K562 (cell line): ENCODE data around the gene KBTBD4. TPM values are rescaled to one million over a fixed set of nuclear protein-coding genes. Genes with fewer than 3 reads are reported as not detected.

Source experiments
- BMI1 ChIP-seq: fragments of 150-350 bp; IDR thresholded peaks from 2 replicates; pipeline ENCODE4 v1.6.1; 2014; ENCODE audit warnings: low read length
- EWSR1 ChIP-seq: fragments of 450-650 bp; IDR thresholded peaks from 2 replicates; pipeline ENCODE4 v1.6.1; 2018; ENCODE audit warnings: borderline replicate concordance, mild to moderate bottlenecking, low read depth, moderate library complexity; ENCODE audit not compliant: partially characterized antibody
- MTA3 ChIP-seq: fragments of 450-650 bp; formaldehyde crosslinking; IDR thresholded peaks from 2 replicates; pipeline ENCODE4 v1.6.1; 2017; ENCODE audit warnings: mild to moderate bottlenecking, borderline replicate concordance
- PTBP1 ChIP-seq: fragments of 200-400 bp; formaldehyde crosslinking; IDR thresholded peaks from 2 replicates; pipeline ENCODE4 v1.6.1; 2017; ENCODE audit warnings: low read depth, low read length
- TAF9B ChIP-seq: fragments of 450-650 bp; IDR thresholded peaks from 2 replicates; pipeline ENCODE4 v1.6.1; 2018; ENCODE audit warnings: mild to moderate bottlenecking; ENCODE audit not compliant: partially characterized antibody
- ZNF696 ChIP-seq: fragments of 250-450 bp; sonication (Bioruptor Pico); conservative IDR thresholded peaks from 2 replicates; pipeline ENCODE4 v1.4.0; 2020; ENCODE audit warnings: mild to moderate bottlenecking, moderate library complexity
- polyA plus RNA-seq, 8 experiments: library from polyadenylated mRNA; depleted of rRNA in 4 of 8; stranded (reverse) in 5 of 8; unstranded in 3 of 8; fragments of >200 nt; fragmentation: Nextera tagmentation in 2 of 8; fragmentation: Illumina TruSeq in 1 of 8; extraction: Ambion mirVana in 2 of 8; extraction: Trizol in 1 of 8; gene quantifications; 2 replicates each; pipeline versions ENCODE4 v1.2.1 to v1.2.3, GENCODE V29; 2011 to 2014; ENCODE audit warnings: inconsistent platforms in 1 of 8, missing spikeins in 1 of 8
- total RNA-seq, 7 experiments: library from RNA; depleted of rRNA in 6 of 7; stranded (reverse); fragments of >200 nt in 6 of 7; fragmentation: Illumina TruSeq in 2 of 7; extraction: Trizol in 2 of 7; gene quantifications; 2 replicates each; pipeline versions ENCODE4 v1.2.1 to v1.2.3, GENCODE V29; 2011 to 2021; ENCODE audit warnings: low replicate concordance in 1 of 7
- TF ChIP-seq, protein P1 (sequence below), 3 experiments: IDR thresholded peaks in 2 of 3; conservative IDR thresholded peaks in 1 of 3; 2 replicates each; pipeline ENCODE4 v1.5.1; 2011 to 2012; ENCODE audit warnings: low read length in 3 of 3, mild to moderate bottlenecking in 3 of 3, control low read depth in 2 of 3, improper control_type of control experiment in 1 of 3, inconsistent platforms in 1 of 3, low read depth in 1 of 3, mixed read lengths in 1 of 3, moderate library complexity in 1 of 3; ENCODE audit not compliant: insufficient read depth in 2 of 3
- TF ChIP-seq, protein P2 (sequence below): fragments of 250-450 bp; sonication (Bioruptor Pico); IDR thresholded peaks from 2 replicates; pipeline ENCODE4 v1.5.0; 2022; ENCODE audit warnings: mild to moderate bottlenecking
- TF ChIP-seq, protein P3 (sequence below): fragments of 250-450 bp; sonication (Bioruptor Pico); IDR thresholded peaks from 2 replicates; pipeline ENCODE4 v1.5.0; 2021; ENCODE audit warnings: mild to moderate bottlenecking, moderate library complexity
- TF ChIP-seq, protein P4 (sequence below): fragments of 250-450 bp; sonication (Bioruptor Pico); IDR thresholded peaks from 2 replicates; pipeline ENCODE4 v1.8.0; 2021; ENCODE audit warnings: mild to moderate bottlenecking, moderate library complexity
- TF ChIP-seq, protein P5 (sequence below): fragments of 450-650 bp; IDR thresholded peaks from 2 replicates; pipeline ENCODE4 v1.6.1; 2014; ENCODE audit warnings: low read depth, mild to moderate bottlenecking, moderate library complexity, borderline replicate concordance
- TF ChIP-seq, protein P6 (sequence below): fragments of 250-450 bp; sonication (Bioruptor Pico); IDR thresholded peaks from 2 replicates; pipeline ENCODE4 v1.4.0; 2020; ENCODE audit warnings: mild to moderate bottlenecking, moderate library complexity, borderline replicate concordance

The KBTBD4 gene
- total and polyA plus RNA-seq, 9 of the 15 experiments (the other 6 are each of a cell fraction or from before 2014, with no cell fraction given) = 7.0 to 33.9 (median 13.3) TPM

DNA sequence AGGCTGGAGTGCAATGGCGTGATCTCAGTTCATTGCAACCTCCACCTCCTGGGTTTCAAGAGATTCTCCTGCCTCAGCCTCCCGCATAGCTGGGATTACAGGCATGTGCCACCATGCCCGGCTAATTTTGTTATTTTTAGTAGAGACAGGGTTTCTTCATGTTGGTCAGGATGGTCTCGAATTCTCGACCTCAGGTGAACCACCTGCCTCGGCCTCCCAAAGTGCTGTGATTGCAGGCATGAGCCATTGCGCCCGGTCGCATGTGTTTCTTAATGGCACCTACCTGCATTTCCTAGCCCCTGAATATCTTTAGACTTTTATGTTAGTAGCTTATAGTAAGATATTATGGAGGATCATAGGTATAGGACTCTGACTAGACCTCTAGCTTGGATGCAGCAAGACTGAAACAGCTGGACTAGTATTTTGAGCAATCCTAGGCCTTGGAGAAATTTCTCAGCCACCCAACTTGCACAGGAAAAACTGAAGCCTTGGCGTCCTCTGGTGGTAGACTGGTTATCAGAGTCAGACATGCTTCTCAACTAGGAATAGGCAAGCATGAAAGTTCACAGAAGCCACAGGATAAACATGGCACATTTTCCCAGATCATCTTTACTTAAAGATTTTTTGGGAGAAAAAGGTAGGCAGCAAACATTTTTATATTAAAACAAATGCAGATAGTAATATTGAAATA is 38.1 kb upstream of the KBTBD4 start (continued):
- TF ChIP-seq EWSR1 = no peak
- no peak for TF ChIP-seq BMI1
- no peak for TF ChIP-seq ZNF696 (CRISPR knock-in tag)
- no peak for TF ChIP-seq TAF9B
- TF ChIP-seq, protein P1, sequence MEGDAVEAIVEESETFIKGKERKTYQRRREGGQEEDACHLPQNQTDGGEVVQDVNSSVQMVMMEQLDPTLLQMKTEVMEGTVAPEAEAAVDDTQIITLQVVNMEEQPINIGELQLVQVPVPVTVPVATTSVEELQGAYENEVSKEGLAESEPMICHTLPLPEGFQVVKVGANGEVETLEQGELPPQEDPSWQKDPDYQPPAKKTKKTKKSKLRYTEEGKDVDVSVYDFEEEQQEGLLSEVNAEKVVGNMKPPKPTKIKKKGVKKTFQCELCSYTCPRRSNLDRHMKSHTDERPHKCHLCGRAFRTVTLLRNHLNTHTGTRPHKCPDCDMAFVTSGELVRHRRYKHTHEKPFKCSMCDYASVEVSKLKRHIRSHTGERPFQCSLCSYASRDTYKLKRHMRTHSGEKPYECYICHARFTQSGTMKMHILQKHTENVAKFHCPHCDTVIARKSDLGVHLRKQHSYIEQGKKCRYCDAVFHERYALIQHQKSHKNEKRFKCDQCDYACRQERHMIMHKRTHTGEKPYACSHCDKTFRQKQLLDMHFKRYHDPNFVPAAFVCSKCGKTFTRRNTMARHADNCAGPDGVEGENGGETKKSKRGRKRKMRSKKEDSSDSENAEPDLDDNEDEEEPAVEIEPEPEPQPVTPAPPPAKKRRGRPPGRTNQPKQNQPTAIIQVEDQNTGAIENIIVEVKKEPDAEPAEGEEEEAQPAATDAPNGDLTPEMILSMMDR (IDR thresholded peaks at IDR 0.05 in 2 of 3, conservative IDR thresholded peaks at IDR 0.05 in 1 of 3; ENCODE audit: insufficient read depth in 2 of 3, low read depth in 1 of 3, low read length in 3 of 3) = peak; percentile 69 to 87 (median 78)
- TF ChIP-seq, protein P2, sequence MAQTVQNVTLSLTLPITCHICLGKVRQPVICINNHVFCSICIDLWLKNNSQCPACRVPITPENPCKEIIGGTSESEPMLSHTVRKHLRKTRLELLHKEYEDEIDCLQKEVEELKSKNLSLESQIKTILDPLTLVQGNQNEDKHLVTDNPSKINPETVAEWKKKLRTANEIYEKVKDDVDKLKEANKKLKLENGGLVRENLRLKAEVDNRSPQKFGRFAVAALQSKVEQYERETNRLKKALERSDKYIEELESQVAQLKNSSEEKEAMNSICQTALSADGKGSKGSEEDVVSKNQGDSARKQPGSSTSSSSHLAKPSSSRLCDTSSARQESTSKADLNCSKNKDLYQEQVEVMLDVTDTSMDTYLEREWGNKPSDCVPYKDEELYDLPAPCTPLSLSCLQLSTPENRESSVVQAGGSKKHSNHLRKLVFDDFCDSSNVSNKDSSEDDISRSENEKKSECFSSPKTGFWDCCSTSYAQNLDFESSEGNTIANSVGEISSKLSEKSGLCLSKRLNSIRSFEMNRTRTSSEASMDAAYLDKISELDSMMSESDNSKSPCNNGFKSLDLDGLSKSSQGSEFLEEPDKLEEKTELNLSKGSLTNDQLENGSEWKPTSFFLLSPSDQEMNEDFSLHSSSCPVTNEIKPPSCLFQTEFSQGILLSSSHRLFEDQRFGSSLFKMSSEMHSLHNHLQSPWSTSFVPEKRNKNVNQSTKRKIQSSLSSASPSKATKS (CRISPR knock-in tag) = no peak
- no peak for TF ChIP-seq PTBP1
- TF ChIP-seq, protein P3, sequence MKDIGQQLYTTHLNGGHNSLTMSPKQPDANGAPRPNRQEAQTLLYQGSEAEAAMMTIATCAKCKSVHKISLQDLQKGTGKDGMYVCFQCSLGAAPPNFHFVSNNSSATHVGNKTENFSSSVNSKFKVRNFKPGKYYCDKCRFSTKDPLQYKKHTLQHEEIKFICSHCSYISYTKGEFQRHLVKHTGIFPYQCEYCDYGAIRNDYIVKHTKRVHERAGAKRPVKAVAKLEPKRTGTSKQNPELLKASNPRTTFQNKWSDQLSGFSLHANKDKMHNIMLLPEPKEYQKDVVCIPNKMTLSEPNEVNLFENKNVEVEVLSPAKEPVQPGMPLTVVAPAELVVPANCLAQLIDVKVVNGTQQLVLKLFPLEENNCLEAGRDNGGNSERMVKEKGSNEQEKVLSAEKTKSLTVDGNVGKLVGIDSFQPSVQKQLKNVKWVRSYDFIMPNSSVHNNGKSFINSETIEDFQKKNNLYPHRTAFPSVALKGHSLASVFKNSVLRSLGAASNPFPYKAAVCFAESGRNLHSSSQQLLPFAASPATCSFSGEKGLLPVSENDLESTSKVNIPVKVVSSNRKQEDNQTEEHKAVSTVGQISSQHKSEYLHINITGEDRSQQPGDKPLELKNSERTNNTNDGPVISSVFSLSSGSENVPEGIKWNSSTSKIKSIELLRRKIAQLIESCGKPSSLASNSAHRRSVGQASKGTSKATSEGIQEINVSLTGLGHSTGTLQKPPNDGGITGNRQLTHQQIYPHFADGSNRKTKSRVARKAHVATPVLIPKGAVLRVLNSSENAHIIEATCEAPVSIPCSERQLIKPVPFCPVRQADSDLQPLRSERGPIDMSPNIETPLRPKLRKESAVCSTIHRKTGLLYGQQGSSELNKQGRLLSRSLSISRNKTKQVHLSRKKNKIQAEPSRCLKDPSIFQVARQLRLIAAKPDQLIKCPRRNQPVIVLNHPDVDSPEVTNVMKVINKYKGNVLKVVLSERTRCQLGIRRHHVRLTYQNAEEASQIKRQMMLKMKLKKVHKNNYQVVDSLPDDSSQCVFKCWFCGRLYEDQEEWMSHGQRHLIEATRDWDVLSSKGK (CRISPR knock-in tag) = no peak
- TF ChIP-seq, protein P4, sequence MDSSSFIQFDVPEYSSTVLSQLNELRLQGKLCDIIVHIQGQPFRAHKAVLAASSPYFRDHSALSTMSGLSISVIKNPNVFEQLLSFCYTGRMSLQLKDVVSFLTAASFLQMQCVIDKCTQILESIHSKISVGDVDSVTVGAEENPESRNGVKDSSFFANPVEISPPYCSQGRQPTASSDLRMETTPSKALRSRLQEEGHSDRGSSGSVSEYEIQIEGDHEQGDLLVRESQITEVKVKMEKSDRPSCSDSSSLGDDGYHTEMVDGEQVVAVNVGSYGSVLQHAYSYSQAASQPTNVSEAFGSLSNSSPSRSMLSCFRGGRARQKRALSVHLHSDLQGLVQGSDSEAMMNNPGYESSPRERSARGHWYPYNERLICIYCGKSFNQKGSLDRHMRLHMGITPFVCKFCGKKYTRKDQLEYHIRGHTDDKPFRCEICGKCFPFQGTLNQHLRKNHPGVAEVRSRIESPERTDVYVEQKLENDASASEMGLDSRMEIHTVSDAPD = no peak
- TF ChIP-seq, protein P5, sequence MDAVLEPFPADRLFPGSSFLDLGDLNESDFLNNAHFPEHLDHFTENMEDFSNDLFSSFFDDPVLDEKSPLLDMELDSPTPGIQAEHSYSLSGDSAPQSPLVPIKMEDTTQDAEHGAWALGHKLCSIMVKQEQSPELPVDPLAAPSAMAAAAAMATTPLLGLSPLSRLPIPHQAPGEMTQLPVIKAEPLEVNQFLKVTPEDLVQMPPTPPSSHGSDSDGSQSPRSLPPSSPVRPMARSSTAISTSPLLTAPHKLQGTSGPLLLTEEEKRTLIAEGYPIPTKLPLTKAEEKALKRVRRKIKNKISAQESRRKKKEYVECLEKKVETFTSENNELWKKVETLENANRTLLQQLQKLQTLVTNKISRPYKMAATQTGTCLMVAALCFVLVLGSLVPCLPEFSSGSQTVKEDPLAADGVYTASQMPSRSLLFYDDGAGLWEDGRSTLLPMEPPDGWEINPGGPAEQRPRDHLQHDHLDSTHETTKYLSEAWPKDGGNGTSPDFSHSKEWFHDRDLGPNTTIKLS = no peak
- TF ChIP-seq, protein P6, sequence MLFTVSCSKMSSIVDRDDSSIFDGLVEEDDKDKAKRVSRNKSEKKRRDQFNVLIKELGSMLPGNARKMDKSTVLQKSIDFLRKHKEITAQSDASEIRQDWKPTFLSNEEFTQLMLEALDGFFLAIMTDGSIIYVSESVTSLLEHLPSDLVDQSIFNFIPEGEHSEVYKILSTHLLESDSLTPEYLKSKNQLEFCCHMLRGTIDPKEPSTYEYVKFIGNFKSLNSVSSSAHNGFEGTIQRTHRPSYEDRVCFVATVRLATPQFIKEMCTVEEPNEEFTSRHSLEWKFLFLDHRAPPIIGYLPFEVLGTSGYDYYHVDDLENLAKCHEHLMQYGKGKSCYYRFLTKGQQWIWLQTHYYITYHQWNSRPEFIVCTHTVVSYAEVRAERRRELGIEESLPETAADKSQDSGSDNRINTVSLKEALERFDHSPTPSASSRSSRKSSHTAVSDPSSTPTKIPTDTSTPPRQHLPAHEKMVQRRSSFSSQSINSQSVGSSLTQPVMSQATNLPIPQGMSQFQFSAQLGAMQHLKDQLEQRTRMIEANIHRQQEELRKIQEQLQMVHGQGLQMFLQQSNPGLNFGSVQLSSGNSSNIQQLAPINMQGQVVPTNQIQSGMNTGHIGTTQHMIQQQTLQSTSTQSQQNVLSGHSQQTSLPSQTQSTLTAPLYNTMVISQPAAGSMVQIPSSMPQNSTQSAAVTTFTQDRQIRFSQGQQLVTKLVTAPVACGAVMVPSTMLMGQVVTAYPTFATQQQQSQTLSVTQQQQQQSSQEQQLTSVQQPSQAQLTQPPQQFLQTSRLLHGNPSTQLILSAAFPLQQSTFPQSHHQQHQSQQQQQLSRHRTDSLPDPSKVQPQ (CRISPR knock-in tag) = no peak
- TF ChIP-seq MTA3 = no peak
